GM21515 (cell line): ENCODE results near the gene NT5DC2.

ENCODE experiments used
- ATAC-seq: cut with Tn5 transposase; IDR thresholded peaks from one replicate; pipeline ENCODE4 v1.9.1; 2021; ENCODE audit not compliant: unreplicated experiment

The NT5DC2 gene

DNA sequence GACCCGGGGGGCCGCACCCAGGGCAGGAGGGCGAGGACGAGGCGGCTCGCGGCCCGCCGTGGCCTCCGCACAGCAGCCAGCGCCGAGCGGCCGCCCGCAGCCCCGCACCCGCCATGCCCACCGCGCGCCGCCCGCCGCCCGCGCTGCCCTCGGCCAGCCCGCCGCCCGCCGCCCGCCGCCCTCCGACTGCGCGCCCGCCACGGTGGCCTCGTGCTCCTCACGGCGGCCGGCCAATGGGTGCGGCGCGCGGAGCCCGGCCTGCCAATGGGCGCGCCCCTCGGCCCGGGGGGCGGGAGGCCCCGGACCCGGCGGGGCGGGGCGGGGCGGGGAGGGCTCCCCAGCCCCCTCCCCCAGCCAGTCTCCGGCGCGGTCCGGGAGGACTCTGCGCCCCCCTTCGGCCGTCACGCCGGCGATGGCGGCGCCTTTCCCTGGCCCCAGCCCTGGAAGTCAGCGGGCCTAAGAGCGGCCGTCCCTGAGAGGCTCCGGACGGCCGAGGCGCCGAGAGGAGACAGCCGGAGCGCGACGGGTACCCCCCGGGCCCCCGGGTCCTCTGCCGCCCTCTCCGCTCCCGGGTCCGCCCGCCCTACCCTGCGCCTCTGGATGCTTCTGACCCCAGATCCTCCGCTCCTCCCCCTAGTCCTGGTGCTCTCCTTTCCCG lies at the start of gene NT5DC2:
NT5DC2 (minus strand) TSS at position 235 of the 658 bp plus-strand sequence; CDS start at position 115, 120 bp downstream.
- ATAC-seq = no peak

DNA sequence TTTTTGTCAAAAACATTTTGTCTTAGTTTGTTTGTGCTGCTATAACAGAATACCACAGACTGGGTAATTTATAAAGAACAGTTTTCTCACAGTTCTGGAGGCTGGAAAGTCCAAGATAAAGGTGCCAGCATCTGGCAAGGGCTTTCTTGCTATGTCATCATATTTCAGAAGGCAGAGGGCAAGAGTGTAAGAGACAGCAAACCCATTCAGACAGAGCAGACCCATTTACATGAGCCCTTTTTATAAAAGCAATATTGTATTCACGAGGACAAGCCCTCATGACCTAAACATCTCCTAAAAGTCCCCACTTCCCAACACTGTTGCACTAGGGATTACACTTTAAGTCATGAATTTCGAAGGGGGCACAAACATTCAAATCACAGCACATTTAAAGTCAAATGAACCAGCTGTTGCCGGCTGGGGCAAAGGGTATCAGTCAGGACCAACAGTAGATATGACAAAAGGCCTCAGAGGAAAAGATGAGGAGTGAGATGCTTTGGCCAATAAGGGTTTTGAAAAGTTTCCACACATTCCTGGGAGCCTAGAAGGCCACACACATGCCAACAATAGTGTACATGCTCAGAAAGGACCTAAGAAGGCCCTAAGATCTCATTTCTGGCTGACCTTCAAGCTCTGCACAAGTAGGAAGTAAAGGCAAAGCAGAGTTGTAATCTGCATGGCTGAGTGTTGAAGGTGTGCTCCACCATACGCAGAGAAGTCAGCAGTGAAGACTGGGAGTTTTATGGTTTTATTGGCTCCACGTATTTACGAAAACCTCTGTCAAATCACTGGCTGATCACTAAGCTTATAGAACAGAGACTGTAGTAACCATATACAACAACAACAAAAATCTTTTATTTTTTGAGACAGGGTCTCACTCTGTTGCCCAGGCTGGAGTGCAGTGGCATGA lies 40.7 kb upstream of the NT5DC2 start:
- no peak for ATAC-seq

- no peak for ATAC-seq
These were observed 38.6 kb upstream of the NT5DC2 start for GRCh38 chr3:52572221-52572620.

GRCh38 chr3:52570076-52570475 lies 36.4 kb upstream of the NT5DC2 start:
- no peak for ATAC-seq

DNA sequence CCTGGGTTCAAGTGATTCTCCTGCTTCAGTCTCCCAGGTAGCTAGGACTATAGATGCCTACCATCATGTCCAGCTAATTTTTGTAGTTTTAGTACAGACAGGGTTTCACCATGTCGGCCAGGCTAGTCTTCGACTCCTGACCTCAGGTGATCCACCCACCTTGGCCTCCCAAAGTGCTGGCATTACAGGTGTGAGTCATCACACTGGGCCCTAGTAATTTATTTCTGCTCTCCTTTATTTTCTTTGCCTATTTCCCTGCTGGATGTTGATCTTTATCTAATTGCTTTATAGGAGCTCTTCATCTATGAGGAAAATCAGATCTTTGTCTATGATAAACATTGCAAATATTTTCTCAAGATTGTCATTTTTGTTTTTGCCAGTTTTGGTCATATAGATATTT lies 34.4 kb upstream of the NT5DC2 start:
- no peak for ATAC-seq

DNA sequence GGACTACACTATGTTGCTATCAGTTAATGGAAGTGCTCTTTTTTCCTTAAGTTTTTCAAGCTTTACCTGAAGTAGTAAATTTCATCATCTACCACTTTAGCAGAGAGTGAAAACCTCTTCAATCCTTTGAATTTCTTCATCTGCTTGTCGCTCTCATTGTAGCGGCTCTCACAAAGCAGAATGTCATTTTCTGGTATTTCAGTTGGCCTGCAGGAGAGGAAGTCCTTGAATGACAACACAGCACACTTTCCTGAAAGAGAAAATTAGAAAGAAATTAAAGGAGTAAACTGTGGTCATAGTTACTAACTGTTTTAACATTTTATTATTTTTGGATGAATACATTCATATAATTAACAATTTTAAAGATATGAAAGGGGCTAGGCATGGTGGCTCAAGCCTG lies 30.3 kb upstream of the NT5DC2 start:
- no peak for ATAC-seq

DNA sequence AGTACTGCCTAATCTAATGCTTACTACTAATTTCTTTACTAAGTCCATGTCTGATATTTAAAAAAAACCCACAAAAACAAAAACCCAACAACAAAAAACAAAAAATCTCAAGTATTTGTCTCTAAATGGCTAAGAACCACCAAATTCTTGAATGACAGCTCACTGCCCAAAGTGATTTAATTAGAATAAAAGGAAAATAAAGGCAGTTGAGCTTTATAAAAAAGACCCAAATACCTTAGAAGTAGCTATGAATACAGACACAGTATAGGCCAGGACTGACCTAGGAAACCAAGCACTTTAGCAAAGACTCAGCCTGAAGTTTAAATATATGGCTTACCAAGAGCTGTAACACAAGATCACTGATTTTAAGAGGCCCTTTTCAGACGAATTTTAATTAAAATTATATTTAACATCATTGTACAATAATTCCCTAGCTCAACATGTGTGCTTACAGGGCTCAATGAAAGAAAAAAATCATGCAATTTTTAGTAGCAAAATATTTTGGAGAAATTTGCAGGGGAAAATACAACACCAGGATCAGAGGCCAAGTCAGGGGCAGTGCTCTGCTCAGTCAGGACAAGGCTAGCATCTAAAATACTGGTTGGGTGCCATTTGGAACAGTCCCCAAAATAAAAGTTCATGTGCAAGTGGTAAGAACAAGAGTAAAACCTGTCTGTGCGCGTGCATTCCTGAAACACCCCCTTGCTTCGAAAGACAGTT lies 27.5 kb upstream of the NT5DC2 start:
- ATAC-seq = no peak

GRCh38 chr3:52558436-52558835 lies 24.8 kb upstream of the NT5DC2 start:
- no peak for ATAC-seq

GRCh38 chr3:52557011-52557960 lies 23.6 kb upstream of the NT5DC2 start:
- no peak for ATAC-seq

- no peak for ATAC-seq
These were observed 21.4 kb upstream of the NT5DC2 start for GRCh38 chr3:52555056-52555455.

GRCh38 chr3:52554026-52554755 lies 20.5 kb upstream of the NT5DC2 start:
- no peak for ATAC-seq

- no peak for ATAC-seq
These were observed 18.4 kb upstream of the NT5DC2 start for GRCh38 chr3:52552089-52552488.

DNA sequence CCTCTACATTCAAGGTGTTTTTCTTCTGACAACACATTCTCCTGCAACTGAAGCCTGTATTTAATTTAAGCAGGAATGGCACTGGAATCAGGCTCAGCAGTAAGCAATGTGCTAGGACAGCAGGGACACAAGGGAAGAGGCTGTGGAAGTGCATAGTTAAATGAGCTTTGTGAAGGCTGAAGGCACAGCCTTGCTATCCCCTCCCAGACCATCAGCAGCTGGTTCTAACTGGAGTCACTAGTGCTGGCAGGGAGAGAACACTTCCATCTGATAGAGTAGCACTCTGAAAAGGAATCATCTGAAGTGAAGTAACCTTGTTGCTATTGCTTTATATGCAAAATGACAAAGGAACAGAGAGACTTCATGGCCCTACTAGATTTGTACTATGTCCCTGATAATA lies 17.5 kb upstream of the NT5DC2 start:
- ATAC-seq = no peak

DNA sequence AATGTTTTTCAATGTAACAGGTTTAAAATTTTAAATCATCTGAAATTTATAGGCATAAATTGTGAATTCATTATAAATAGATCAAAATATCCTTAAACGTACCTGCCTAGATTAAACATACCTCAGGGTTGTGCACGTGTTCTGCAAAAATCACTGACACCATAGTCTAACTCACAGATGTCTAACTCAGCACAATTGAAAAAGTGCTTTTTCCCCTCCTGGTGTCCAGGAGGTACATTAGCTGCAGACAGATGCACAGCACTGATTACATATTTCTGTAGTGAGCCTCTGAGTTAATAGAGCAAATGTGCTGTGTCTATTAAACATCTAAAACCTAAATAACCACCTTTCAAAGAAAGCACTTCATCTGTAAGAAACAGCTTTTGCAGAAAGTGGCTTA lies 13.5 kb upstream of the NT5DC2 start:
- no peak for ATAC-seq

GRCh38 chr3:52546111-52546901 lies 12.6 kb upstream of the NT5DC2 start:
- ATAC-seq = no peak

DNA sequence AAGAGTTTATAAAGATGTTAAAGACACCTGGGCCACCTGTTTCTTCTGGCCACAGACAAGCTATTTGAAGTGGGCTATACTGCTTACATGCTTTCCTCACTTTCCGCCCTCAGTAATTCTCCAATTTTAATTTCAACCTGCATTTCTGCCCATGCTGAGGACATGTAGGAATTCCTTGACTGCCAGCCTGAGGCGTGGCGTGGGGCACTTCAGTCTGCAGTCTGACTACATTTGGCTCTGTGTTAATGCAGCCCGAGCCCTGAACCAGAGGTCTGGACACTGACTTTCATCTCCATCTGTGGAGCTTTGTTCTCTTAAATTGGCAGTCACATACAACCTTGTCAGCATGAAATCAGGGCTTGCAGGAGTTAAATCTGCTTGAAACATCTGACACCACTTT lies 11.3 kb upstream of the NT5DC2 start:
- ATAC-seq = no peak

- ATAC-seq = no peak
These were observed 7.4 kb upstream of the NT5DC2 start for GRCh38 chr3:52541050-52541449.

- no peak for ATAC-seq
These were observed 5.5 kb upstream of the NT5DC2 start for GRCh38 chr3:52539010-52539653.
